OCI-LY1 (cell line): ENCODE results near the gene BRD2.

ENCODE experiments used
- H2AFZ ChIP-seq: fragments of 200-600 bp; sonication (generic), shearing (Covaris generic); 2 replicates; pipeline ENCODE4 v1.6.0; 2014; ENCODE audit warnings: antibody characterized with exemption, mild to moderate bottlenecking, low read length
- H3F3A ChIP-seq: fragments of 200-600 bp; sonication (generic), shearing (Covaris generic); 2 replicates; pipeline ENCODE4 v1.6.0; 2014; ENCODE audit warnings: mild to moderate bottlenecking, antibody characterized with exemption, low read length, moderate library complexity; ENCODE audit not compliant: insufficient read depth
- H3K27ac ChIP-seq: fragments of 200-600 bp; sonication (generic); 2 replicates; pipeline ENCODE4 v1.5.1; 2014; ENCODE audit warnings: low read length, mixed run types, mild to moderate bottlenecking, low read depth; ENCODE audit not compliant: poor library complexity, severe bottlenecking
- H3K27me3 ChIP-seq: fragments of 200-600 bp; sonication (generic); 2 replicates; pipeline ENCODE4 v1.6.0; 2014; ENCODE audit warnings: antibody characterized with exemption, mild to moderate bottlenecking, low read length, moderate library complexity; ENCODE audit not compliant: insufficient read depth
- H3K36me3 ChIP-seq: fragments of 200-600 bp; sonication (generic); 2 replicates; pipeline ENCODE4 v1.6.1; 2014; ENCODE audit warnings: mild to moderate bottlenecking, antibody characterized with exemption, low read length, moderate library complexity, mixed read lengths; ENCODE audit not compliant: insufficient read depth
- H3K4me1 ChIP-seq: fragments of 200-600 bp; sonication (generic); 2 replicates; pipeline ENCODE4 v1.5.1; 2014; ENCODE audit warnings: mild to moderate bottlenecking, low read length, moderate library complexity; ENCODE audit not compliant: insufficient read depth, severe bottlenecking
- H3K4me2 ChIP-seq: fragments of 200-600 bp; sonication (generic), shearing (Covaris generic); 2 replicates; pipeline ENCODE4 v1.6.1; 2014; ENCODE audit warnings: low read length
- H3K4me3 ChIP-seq: fragments of 200-600 bp; sonication (generic); 2 replicates; pipeline ENCODE4 v1.5.1; 2014; ENCODE audit warnings: low read length, low read depth, mild to moderate bottlenecking, mixed read lengths; ENCODE audit not compliant: poor library complexity, severe bottlenecking
- H3K79me2 ChIP-seq: fragments of 200-600 bp; shearing (Covaris generic); 2 replicates; pipeline ENCODE4 v1.6.1; 2016; ENCODE audit warnings: mixed run types, low read length, mixed read lengths; ENCODE audit not compliant: insufficient read depth
- H3K9ac ChIP-seq: fragments of 200-600 bp; sonication (generic), shearing (Covaris generic); 2 replicates; pipeline ENCODE4 v1.6.1; 2014; ENCODE audit warnings: mild to moderate bottlenecking, low read length, mixed read lengths
- H3K9me2 ChIP-seq: fragments of 200-600 bp; sonication (generic), shearing (Covaris generic); 2 replicates; pipeline ENCODE4 v1.6.1; 2014; ENCODE audit warnings: low read depth, mild to moderate bottlenecking, low read length, mixed read lengths
- H3K9me3 ChIP-seq: fragments of 200-600 bp; shearing (Covaris generic); 2 replicates; pipeline ENCODE4 v1.6.1; 2014; ENCODE audit warnings: low read length, mixed read lengths
- H4K20me1 ChIP-seq: fragments of 200-600 bp; sonication (generic), shearing (Covaris generic); 2 replicates; pipeline ENCODE4 v1.6.0; 2016; ENCODE audit warnings: mild to moderate bottlenecking, low read length; ENCODE audit not compliant: insufficient read depth
- EZH2 ChIP-seq: fragments of 200-600 bp; sonication (generic), shearing (Covaris generic); IDR thresholded peaks from 2 replicates; pipeline ENCODE4 v1.8.0; 2017; ENCODE audit warnings: borderline replicate concordance, mixed run types, mild to moderate bottlenecking, antibody characterized with exemption, low read length, moderate library complexity, mixed read lengths
- TF ChIP-seq, protein P1 (sequence below): fragments of 200-600 bp; sonication (generic), shearing (Covaris generic); IDR thresholded peaks from 2 replicates; pipeline ENCODE4 v1.5.1; 2017; ENCODE audit warnings: mild to moderate bottlenecking, antibody characterized with exemption, low read length, moderate library complexity, mixed read lengths

Gene BRD2

DNA sequence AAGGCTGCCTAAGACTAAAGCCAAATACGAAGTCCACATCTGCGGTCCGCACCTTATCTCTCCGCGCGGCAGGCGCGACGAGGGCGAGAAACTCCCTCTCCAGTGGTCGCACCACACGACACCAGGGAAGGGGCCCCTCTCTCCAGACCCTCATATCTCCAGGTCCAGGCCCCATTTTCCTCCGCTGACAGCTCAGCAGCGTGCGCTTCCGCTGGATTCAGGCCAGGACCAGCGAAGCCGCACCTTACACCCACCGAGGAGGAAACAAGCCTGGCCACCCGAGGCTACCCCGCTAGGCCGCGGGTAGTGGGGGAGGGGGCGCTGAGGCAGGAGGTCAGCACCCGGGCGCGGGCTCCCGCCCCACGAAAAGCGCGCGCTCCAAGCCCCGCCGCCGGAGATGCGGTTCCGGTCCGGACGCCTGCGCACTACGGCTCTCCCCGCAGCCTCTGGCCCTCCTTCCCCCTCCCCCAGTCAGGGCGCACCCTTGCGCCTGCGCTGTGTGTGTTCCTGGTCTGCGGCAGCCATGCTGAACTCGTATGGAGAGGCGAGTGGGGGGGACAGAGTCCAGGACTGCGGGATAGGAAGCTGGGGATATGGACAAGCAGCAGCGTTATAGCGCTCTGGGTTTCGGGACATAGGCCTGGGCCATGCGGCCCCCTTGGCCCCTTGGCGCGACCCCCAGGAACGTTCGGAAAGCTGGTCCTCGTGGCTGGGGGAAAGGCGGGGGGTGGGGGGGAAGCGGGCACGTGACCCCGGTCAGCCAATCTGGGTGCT, at the start of gene BRD2:
BRD2 (plus strand) TSS at position 502 of the 774 bp plus-strand sequence. CDS start 4,305 bp downstream, outside the sequence.
- H3F3A ChIP-seq = no peaks in the 10 kb centered on the region; the same call in none of the 2 replicates
- H2AFZ ChIP-seq = no peak within 1 kb of the TSS
- H4K20me1 ChIP-seq = no peaks in the 10 kb centered on the region
- H3K9me3 ChIP-seq = no peaks in the 10 kb centered on the region
- H3K9me2 ChIP-seq = no peaks in the 10 kb centered on the region
- peak within 1 kb of the TSS; percentile 99 for H3K9ac ChIP-seq
- peaks cover 26% of the 10 kb centered on the region for H3K36me3 ChIP-seq
- peak within 1 kb of the TSS; percentile 93 for H3K4me2 ChIP-seq
- peak within 1 kb of the TSS; percentile 97 for H3K4me3 ChIP-seq
- H3K79me2 ChIP-seq = peaks cover 12% of the 10 kb centered on the region
- no peaks in the 10 kb centered on the region for H3K27me3 ChIP-seq
- peaks cover 57% of the 10 kb centered on the region for H3K4me1 ChIP-seq
- TF ChIP-seq EZH2 = no peak
- TF ChIP-seq, protein P1, sequence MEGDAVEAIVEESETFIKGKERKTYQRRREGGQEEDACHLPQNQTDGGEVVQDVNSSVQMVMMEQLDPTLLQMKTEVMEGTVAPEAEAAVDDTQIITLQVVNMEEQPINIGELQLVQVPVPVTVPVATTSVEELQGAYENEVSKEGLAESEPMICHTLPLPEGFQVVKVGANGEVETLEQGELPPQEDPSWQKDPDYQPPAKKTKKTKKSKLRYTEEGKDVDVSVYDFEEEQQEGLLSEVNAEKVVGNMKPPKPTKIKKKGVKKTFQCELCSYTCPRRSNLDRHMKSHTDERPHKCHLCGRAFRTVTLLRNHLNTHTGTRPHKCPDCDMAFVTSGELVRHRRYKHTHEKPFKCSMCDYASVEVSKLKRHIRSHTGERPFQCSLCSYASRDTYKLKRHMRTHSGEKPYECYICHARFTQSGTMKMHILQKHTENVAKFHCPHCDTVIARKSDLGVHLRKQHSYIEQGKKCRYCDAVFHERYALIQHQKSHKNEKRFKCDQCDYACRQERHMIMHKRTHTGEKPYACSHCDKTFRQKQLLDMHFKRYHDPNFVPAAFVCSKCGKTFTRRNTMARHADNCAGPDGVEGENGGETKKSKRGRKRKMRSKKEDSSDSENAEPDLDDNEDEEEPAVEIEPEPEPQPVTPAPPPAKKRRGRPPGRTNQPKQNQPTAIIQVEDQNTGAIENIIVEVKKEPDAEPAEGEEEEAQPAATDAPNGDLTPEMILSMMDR = no peak
- H3K27ac ChIP-seq = peak within 1 kb of the TSS; percentile 99

DNA sequence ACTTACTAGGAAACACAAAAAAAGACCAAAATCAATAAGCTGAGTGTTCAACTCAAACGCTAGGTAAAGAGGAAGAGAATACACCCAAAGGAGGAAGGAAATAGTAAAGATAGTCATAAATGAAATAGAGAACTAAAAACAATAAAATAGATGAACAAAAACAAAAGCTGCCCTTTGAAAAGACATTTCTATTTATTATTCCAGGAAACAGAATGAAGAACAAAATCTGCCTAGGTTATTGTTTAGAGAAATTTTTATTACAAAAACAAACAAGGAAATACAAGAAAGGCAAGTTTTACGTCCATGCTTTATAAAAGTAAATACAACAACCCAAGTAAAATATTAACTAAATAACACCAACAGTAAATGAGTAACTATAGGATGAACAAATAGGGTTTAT, 47.7 kb upstream of the BRD2 start:
- H3K9me2 ChIP-seq = no peaks in the 10 kb centered on the region
- no peak for TF ChIP-seq EZH2
- TF ChIP-seq, protein P1 = no peak
- no peak overlapping the region for H3K9ac ChIP-seq
- H3K4me1 ChIP-seq = peaks cover 23% of the 10 kb centered on the region
- H3K79me2 ChIP-seq = no peaks in the 10 kb centered on the region
- no peak overlapping the region for H3K4me2 ChIP-seq
- no peak overlapping the region for H3K4me3 ChIP-seq
- H3F3A ChIP-seq = no peaks in the 10 kb centered on the region
- H2AFZ ChIP-seq = no peak overlapping the region; the same call in 1 of the 2 replicates
- no peaks in the 10 kb centered on the region for H3K36me3 ChIP-seq
- H4K20me1 ChIP-seq = no peaks in the 10 kb centered on the region
- H3K27ac ChIP-seq = no peak overlapping the region
- no peaks in the 10 kb centered on the region for H3K27me3 ChIP-seq
- H3K9me3 ChIP-seq = no peaks in the 10 kb centered on the region

DNA sequence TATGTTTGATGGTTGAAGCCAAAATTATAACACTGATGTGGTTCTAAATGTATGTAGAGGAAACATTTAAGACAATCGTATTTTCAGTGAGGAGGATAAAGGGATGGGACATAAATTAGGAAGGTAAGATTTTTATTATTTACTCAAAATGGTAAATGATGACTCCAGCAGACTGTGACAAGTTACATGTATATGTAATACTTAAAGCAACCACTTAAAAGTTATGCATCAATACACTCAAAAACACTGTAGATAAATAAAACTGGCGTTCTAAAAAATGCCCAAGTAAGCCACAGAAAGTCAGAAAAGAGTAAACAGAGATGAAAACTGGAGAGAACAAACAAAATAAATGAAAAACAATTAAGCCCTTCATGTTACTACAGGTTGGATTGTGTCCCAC, 46.3 kb upstream of the BRD2 start:
- Histone ChIP-seq H4K20me1 (no peaks in the 10 kb centered on the region), H3K36me3 (no peaks in the 10 kb centered on the region), H3K9ac (no peak overlapping the region), H3K4me3 (no peak overlapping the region), H3K4me2 (no peak overlapping the region), H3K79me2 (no peaks in the 10 kb centered on the region), H3F3A (no peaks in the 10 kb centered on the region), H3K27ac (no peak overlapping the region), H2AFZ (no peak overlapping the region), H3K9me2 (no peaks in the 10 kb centered on the region), H3K4me1 (peaks cover 23% of the 10 kb centered on the region), H3K9me3 (no peaks in the 10 kb centered on the region), H3K27me3 (no peaks in the 10 kb centered on the region)
- TF ChIP-seq, protein P1 = no peak
- TF ChIP-seq EZH2 = no peak
